Measurements from ENCODE around the gene SETDB1. TPM values are rescaled to one million over a fixed set of nuclear protein-coding genes. Genes with fewer than 3 reads are reported as not detected.
"Not testable (repeated sequence)": the region's sequence is repeated elsewhere in the genome, so short reads cannot be mapped to it uniquely, and the experiment has no call there.

The SETDB1 gene
- polyA plus RNA-seq, 1 donor from 2014 or later: 39.1 TPM

DNA sequence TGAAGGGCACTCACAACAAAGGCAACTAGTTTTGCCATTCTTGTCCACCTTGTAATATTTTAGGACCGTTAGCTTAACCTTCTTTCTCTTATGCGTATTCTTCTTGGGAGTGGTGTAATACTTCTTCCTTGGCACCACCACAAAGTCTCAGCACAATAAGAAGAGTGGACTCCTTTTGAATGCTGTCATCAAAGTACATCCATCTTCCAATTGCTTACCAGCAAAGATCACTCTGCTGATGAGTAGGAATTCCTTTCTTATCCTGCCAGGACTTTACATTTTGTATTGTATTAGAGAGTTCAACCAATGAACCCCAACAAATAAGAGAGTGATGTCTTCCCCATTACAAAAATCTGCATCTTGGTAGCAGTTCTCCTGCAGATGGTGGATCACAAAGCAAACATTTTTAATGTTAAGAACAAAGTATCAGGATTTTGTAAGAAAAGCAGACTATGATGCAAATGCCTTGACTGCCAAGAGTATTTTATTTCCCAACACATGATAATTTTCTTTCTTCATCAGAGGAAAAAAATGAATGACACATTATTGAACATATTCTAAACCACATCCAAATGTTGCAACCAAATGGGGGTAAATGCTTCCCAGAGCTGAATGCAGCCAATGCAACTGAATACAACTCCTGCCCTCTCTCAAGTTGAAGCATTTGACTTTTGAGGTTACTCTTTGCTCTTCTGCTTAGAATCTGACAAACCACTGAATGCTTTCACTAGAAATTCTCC lies 44.7 kb upstream of the SETDB1 start:
- no peak overlapping the region for H2AFZ ChIP-seq (ENCODE audit: low read depth, low read length)
- no peaks in the 10 kb centered on the region for H3K9me2 ChIP-seq (ENCODE audit: insufficient read depth, low read length)
- H3K36me3 ChIP-seq (ENCODE audit: insufficient read depth, low read length): no peaks in the 10 kb centered on the region
- H3F3A ChIP-seq (ENCODE audit: insufficient read depth, low read length, poor library complexity, severe bottlenecking): no peaks in the 10 kb centered on the region
- no peak overlapping the region for H3K4me3 ChIP-seq (ENCODE audit: low read length)
- no peak overlapping the region for H3K9ac ChIP-seq (ENCODE audit: low read length)
- H3K27ac ChIP-seq (ENCODE audit: low read length): no peak overlapping the region
- H3K4me2 ChIP-seq (ENCODE audit: low read length): no peak overlapping the region
- H4K20me1 ChIP-seq (ENCODE audit: insufficient read depth): no peaks in the 10 kb centered on the region
- no peaks in the 10 kb centered on the region for H3K79me2 ChIP-seq (replicated peaks; ENCODE audit: insufficient read depth, low read length)
- no peaks in the 10 kb centered on the region for H3K9me3 ChIP-seq (ENCODE audit: low read length)
- TF ChIP-seq EZH2 (IDR thresholded peaks at IDR 0.05; ENCODE audit: borderline replicate concordance, insufficient read depth, low read length, poor library complexity, severe bottlenecking): no peak
- TF ChIP-seq, protein P1, sequence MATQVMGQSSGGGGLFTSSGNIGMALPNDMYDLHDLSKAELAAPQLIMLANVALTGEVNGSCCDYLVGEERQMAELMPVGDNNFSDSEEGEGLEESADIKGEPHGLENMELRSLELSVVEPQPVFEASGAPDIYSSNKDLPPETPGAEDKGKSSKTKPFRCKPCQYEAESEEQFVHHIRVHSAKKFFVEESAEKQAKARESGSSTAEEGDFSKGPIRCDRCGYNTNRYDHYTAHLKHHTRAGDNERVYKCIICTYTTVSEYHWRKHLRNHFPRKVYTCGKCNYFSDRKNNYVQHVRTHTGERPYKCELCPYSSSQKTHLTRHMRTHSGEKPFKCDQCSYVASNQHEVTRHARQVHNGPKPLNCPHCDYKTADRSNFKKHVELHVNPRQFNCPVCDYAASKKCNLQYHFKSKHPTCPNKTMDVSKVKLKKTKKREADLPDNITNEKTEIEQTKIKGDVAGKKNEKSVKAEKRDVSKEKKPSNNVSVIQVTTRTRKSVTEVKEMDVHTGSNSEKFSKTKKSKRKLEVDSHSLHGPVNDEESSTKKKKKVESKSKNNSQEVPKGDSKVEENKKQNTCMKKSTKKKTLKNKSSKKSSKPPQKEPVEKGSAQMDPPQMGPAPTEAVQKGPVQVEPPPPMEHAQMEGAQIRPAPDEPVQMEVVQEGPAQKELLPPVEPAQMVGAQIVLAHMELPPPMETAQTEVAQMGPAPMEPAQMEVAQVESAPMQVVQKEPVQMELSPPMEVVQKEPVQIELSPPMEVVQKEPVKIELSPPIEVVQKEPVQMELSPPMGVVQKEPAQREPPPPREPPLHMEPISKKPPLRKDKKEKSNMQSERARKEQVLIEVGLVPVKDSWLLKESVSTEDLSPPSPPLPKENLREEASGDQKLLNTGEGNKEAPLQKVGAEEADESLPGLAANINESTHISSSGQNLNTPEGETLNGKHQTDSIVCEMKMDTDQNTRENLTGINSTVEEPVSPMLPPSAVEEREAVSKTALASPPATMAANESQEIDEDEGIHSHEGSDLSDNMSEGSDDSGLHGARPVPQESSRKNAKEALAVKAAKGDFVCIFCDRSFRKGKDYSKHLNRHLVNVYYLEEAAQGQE (IDR thresholded peaks at IDR 0.05; ENCODE audit: borderline replicate concordance): no peak
- TF ChIP-seq MXI1 (conservative IDR thresholded peaks at IDR 0.05; ENCODE audit: poor library complexity, severe bottlenecking): no peak
- no peak for TF ChIP-seq RAD21 (conservative IDR thresholded peaks at IDR 0.05)
- no peak for TF ChIP-seq SMC3 (conservative IDR thresholded peaks at IDR 0.05; ENCODE audit: poor library complexity)
- no peak for TF ChIP-seq POLR2AphosphoS5 (IDR thresholded peaks at IDR 0.05)
- no peak for TF ChIP-seq EP300 (conservative IDR thresholded peaks at IDR 0.05; ENCODE audit: poor library complexity, severe bottlenecking)
- TF ChIP-seq TAF1 (IDR thresholded peaks at IDR 0.05; ENCODE audit: low read depth): no peak
- TF ChIP-seq, protein P2, sequence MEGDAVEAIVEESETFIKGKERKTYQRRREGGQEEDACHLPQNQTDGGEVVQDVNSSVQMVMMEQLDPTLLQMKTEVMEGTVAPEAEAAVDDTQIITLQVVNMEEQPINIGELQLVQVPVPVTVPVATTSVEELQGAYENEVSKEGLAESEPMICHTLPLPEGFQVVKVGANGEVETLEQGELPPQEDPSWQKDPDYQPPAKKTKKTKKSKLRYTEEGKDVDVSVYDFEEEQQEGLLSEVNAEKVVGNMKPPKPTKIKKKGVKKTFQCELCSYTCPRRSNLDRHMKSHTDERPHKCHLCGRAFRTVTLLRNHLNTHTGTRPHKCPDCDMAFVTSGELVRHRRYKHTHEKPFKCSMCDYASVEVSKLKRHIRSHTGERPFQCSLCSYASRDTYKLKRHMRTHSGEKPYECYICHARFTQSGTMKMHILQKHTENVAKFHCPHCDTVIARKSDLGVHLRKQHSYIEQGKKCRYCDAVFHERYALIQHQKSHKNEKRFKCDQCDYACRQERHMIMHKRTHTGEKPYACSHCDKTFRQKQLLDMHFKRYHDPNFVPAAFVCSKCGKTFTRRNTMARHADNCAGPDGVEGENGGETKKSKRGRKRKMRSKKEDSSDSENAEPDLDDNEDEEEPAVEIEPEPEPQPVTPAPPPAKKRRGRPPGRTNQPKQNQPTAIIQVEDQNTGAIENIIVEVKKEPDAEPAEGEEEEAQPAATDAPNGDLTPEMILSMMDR (IDR thresholded peaks at IDR 0.05; ENCODE audit: poor library complexity, severe bottlenecking): no peak
- H3K27me3 ChIP-seq (ENCODE audit: insufficient read depth, low read depth, low read length): no peaks in the 10 kb centered on the region

DNA sequence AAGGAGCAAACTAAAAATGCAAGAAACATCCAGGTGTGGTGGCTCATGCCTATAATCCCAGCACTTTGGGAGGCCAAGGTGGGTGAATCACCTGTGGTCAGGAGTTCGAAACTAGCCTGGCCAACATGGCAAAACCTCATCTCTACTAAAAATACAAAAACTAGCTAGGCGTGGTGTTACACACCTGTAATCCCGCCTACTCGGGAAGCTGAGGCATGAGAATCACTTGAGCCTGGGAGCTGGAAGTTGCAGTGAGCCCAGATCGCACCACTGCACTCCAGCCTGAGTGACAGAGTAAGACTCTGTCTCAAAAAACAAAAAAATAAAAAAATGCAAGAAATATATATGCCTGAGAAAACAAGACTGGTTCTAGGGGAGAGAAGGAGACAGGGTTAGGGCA lies 43.0 kb upstream of the SETDB1 start:
- not testable (repeated sequence) for H3K79me2 ChIP-seq (replicated peaks; ENCODE audit: insufficient read depth, low read length); H4K20me1 ChIP-seq (ENCODE audit: insufficient read depth); H3K27me3 ChIP-seq (ENCODE audit: insufficient read depth, low read depth, low read length); H3K36me3 ChIP-seq (ENCODE audit: insufficient read depth, low read length); H3K4me3 ChIP-seq (ENCODE audit: low read length); H3K9me3 ChIP-seq (ENCODE audit: low read length); H3K27ac ChIP-seq (ENCODE audit: low read length); H3K4me2 ChIP-seq (ENCODE audit: low read length); H2AFZ ChIP-seq (ENCODE audit: low read depth, low read length); H3F3A ChIP-seq (ENCODE audit: insufficient read depth, low read length, poor library complexity, severe bottlenecking); H3K9me2 ChIP-seq (ENCODE audit: insufficient read depth, low read length); H3K9ac ChIP-seq (ENCODE audit: low read length)

Data from neural cell (in vitro differentiated cells).